ENCODE data around the gene IL31RA.

Gene IL31RA

GRCh38 chr5:55858104-55858503 is 6.9 kb downstream of the IL31RA start:
- DNase-seq (ENCODE audit: low read depth in 2 of 2), result no peak

- no peak for DNase-seq (ENCODE audit: low read depth in 2 of 2)
Observed at GRCh38 chr5:55860288-55860687, 9.1 kb downstream of the IL31RA start.

- DNase-seq (ENCODE audit: low read depth in 2 of 2), result no peak
Observed at GRCh38 chr5:55860709-55861108, 9.6 kb downstream of the IL31RA start.

DNA sequence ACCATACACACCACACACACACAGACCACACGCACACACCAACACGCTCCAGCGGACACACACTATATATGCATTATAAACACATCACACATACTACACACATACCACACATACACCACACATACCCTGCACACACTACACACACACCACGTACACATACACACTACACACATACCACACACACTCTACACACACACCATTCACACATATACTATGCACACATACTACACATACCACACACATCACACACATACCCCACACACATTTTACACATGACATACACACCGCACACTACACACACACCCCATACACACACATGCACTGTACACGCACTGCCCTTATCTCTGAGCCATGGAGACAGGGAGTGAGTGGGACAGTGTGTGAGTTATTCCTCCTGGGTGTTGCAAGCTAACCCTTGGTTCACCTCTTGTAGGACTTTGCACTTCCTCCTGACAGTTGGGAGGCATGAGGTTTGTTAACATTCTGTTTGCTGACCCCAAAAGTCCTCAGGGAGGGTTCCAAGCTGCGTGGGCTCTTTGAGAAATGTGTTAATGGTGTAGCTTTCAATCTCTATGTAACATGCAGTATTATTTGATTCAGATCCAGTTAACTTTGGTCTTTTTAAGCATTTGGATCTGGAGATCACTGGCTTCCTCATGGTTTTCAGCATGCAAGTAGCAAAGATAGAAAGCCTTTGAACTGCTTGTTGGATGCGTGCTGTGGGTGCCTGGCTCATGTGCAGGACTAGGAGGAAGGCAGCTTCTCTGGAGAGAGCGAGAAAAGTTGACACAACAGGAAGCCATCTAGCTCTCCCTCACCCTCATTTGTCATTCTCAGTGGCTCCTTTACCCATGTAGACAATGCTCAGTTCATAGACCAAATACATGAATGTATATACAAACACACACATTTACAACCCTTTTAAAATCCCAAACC is 13.7 kb downstream of the IL31RA start:
- no peak for DNase-seq (ENCODE audit: low read depth in 2 of 2)

- no peak for DNase-seq (ENCODE audit: low read depth in 2 of 2)
Observed at GRCh38 chr5:55865831-55866230, 14.7 kb downstream of the IL31RA start.

GRCh38 chr5:55866485-55866884 is 15.3 kb downstream of the IL31RA start:
- no peak for DNase-seq (ENCODE audit: low read depth in 2 of 2)

DNA sequence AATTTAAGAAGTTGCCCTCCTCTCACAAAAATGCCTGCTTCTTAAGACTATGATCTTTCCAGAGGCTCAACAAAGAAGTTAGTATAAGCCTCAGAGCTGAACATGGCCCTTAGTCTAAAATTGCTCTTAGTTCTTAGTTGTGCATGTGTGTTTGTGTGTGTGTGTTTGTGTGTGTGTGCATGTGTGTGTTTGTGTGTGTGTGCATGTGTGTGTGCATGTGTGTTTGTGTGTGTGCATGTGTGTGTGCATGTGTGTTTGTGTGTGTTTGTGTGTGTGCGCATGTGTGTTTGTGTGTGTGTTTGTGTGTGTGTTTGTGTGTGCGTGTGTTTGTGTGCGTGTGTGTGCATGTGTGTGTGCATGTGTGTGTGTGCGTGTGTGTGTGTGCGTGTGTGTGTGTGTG is 15.8 kb downstream of the IL31RA start:
- DNase-seq (ENCODE audit: low read depth in 2 of 2), result no peak

DNA sequence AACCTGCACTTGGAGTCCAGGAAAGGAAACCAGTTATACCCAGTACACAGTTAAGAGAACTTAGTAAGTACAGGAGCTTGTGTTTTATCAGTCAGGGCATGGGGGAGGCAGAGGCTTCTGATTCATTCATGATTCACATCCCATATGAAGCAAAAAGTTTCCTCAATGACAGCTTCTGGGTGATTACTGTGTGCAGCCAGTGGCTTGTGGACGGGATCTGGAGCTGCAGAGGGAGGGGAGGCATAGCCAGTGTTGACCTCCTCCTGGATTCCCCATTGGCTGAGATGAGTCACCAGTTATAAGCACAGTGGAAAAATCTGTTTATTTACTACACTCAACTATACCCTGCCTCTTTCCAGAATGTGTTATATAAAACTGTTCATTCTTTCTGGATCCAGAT is 17.7 kb downstream of the IL31RA start:
- peak; percentile 91 for DNase-seq (ENCODE audit: low read depth in 2 of 2)

- no peak for DNase-seq (ENCODE audit: low read depth in 2 of 2)
Observed at GRCh38 chr5:55869847-55870246, 18.7 kb downstream of the IL31RA start.

DNA sequence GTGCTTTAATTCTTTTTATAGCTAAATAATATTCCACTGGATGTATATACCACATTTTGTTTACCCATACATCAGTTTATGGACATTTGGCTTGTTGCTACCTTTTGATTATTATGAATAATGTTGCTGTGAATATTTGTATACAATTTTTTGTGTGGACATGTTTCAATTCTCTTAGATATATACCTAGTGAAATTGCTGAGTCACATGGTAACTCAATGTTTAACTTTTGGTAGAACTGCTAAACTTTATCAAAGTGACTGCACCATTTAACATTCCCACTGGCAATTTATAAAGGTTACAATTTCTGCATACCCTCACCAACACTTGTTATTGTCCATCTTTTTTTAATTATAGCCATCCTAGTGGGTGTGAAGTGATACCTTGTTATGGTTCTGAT is 22.1 kb downstream of the IL31RA start:
- DNase-seq (ENCODE audit: low read depth in 2 of 2), result no peak

GRCh38 chr5:55877655-55878054 is 26.5 kb downstream of the IL31RA start:
- DNase-seq (ENCODE audit: low read depth in 2 of 2), result no peak

DNA sequence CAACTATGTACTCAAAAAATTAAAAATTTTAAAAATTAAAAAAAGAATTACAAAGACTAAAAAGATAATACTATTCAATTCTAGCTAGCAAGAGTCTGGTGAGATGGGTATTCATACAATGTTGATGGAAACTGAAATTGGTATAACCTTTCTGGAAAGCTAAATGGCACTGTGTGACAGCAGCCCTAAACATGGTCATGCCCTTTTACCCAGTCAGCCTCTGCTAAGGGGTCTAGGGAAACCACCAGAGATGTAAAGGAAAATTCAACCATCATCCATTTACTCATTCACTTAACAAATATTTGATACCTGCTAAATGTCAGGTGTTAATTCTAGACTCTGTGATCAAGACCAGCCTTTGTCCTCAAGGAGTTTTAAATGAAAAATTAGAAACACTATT is 29.3 kb downstream of the IL31RA start:
- DNase-seq (ENCODE audit: low read depth in 2 of 2), result no peak

DNA sequence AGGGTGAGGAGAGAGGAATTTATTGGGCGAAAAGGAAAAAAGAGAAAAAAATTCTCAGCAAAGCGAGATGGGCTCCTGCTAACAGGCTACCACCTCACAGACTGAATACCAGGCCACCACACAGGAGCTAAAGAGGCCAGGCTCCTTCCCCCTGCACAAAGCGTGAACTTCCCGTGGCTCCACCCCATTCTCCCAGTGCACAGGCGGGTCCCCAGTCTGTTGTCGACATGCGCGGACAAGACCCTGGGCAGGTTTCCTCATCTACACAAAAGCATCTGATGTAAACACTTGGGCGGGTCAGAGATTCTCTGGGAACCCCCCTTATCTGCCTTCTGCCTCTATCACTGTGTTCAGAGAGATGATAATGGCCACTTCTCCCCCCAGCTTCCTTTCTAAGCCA is 34.2 kb downstream of the IL31RA start:
- DNase-seq (ENCODE audit: low read depth in 2 of 2), result no peak

DNA sequence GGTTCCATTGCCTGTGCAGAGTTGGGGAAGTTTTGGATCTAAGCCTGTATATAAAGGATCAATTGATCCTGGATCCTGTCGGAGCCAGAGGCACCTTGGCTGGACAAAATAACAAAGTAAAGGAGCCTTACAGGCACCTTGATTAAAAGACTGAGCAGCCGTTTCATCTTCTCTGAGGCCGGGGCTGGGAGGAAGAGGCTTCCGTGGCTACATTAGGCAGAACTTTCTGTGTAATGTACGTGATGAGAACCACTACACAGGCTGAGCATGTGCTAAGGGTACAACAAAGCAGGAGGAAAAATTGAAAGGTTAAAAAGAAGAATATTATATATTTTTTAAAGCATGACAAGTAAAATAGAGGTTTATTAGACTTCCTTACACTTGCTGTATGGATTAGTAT is 37.0 kb downstream of the IL31RA start:
- DNase-seq (ENCODE audit: low read depth in 2 of 2), result no peak

GRCh38 chr5:55892479-55892878 is 41.3 kb downstream of the IL31RA start:
- peak in 1 of 2 experiments; percentile 25 for DNase-seq (ENCODE audit: low read depth in 2 of 2)

GRCh38 chr5:55894135-55894534 is 43.0 kb downstream of the IL31RA start:
- DNase-seq (ENCODE audit: low read depth in 2 of 2), result no peak

DNA sequence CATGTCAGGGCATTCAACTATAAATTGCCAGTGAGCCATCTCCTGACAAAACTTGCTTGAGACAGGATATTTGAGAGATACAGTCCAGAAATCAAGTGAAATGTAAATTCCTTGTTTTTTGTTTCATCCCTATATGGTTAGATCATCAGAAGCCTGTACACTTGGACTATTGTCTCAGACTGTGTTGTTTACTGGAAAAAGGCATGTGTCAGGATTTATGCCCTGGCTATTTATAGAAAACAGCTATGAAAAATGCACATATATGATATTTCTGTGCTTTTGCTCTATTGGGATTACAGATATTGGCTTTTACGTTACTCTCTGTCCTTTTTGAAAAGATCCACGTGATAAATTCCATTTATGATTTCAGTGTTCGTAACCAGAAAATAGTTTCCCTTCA is 44.2 kb downstream of the IL31RA start:
- no peak for DNase-seq (ENCODE audit: low read depth in 2 of 2)

DNA sequence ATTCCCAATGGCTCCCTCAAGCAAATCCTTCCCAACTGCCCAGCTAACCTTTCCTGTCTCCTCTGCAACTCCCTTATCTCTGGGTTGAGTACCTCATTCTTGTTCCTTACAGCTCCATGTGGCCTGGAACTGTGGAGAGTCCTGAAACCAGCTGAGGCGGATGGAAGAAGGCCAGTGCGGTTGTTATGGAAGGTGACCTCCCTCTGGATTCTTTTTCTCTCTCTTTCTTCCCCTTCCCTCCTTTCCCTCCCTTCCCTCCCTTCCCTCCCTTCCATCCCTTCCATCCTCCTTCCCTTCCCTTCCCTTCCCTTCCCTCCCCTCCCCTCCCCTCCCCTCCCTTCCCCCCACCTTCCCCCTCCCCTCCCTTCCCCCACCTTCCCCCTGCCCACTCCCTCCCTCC is 45.1 kb downstream of the IL31RA start:
- DNase-seq (ENCODE audit: low read depth in 2 of 2), result no peak

DNA sequence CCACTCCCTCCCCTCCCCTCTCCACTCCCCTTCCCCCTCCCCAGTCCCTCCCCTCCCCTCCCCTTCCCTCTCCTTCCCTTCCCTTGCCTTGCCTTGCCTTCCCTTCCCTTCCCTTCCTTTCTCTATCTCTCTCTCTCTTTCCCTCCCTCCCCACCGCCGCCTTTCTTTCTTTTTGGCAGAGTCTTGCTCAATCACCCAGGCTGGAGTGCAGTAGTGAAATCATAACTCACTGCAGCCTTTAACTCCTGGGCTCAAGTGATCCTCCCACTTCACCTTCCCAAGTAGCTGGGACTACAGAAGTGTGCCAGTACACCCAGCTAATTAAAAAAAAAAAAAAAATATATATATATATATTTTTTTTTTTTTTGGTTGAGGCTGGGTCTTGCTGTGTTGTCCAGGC is 45.5 kb downstream of the IL31RA start:
- no peak for DNase-seq (ENCODE audit: low read depth in 2 of 2)

- no peak for DNase-seq (ENCODE audit: low read depth in 2 of 2)
Observed at GRCh38 chr5:55897206-55897894, 46.2 kb downstream of the IL31RA start.

GRCh38 chr5:55897905-55898304 is 46.7 kb downstream of the IL31RA start:
- DNase-seq (ENCODE audit: low read depth in 2 of 2), result peak; percentile 98 to 99

DNA sequence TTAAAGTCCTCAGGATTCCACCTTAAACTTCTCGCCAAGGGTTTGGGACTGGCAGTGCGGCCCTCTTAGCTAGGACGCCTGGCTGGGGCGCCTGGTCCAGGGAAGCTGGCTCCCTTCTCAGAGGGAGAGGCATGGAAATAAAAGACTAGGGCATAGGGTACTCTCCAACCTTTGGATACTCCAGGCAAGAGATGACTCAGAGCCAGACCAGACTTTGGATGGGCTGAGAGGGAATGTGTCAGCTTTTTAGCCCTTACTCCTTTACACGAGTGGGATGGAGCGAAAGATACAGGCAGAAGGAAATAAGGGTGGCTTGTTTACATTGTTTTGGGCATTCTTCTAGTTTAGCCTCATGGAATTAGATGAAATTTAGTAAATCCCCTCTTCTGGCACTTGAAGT is 48.2 kb downstream of the IL31RA start:
- no peak for DNase-seq (ENCODE audit: low read depth in 2 of 2)

DNA sequence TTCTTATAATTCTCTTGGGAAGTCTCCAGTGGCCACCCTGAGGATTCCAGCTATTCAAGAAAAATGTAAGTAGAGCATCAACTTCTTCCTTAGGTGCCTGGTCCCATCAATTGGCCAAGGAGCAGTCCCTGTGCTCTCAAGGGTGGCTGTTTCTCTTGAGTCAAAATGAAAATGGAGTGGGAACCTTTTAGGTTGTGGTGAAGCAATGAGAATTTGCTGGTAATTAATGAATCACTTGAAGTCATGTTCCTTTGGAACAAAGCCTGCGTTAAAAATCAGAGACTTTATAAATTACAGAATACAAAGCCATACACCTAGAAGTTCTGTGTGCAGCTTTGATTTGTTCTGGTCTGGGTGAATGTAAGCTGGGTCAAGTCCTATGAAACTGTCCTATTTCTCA is 48.9 kb downstream of the IL31RA start:
- no peak for DNase-seq (ENCODE audit: low read depth in 2 of 2)
